HepG2 (cell line): ENCODE data around the gene TM4SF5. TPM values are rescaled to one million over a fixed set of nuclear protein-coding genes. Genes with fewer than 3 reads are reported as not detected.

ENCODE experiments used
- BORCS8-MEF2B ChIP-seq: sonication (generic); formaldehyde crosslinking; IDR thresholded peaks from 2 replicates; pipeline ENCODE4 v1.8.0; 2022; ENCODE audit warnings: mild to moderate bottlenecking, missing genetic modification reagents
- ERF ChIP-seq: IDR thresholded peaks from 2 replicates; pipeline ENCODE4 v1.6.1; 2018; ENCODE audit warnings: missing biosample characterization, missing genetic modification reagents
- KDM1A ChIP-seq: IDR thresholded peaks from 2 replicates; pipeline ENCODE4 v1.6.1; 2016; ENCODE audit warnings: missing compliant biosample characterization
- MEIS2 ChIP-seq: sonication (generic); formaldehyde crosslinking; IDR thresholded peaks from 2 replicates; pipeline ENCODE4 v1.9.0; 2021; ENCODE audit warnings: mild to moderate bottlenecking, missing genetic modification reagents
- MTF2 ChIP-seq: sonication (generic); formaldehyde crosslinking; IDR thresholded peaks from 2 replicates; pipeline ENCODE4 v1.5.0; 2020; ENCODE audit warnings: missing genetic modification reagents, borderline replicate concordance
- POLR2AphosphoS5 ChIP-seq: IDR thresholded peaks from 2 replicates; pipeline ENCODE4 v1.6.1; 2012; ENCODE audit warnings: low read depth, low read length
- RBFOX2 ChIP-seq: fragments of 200-400 bp; formaldehyde crosslinking; IDR thresholded peaks from 2 replicates; pipeline ENCODE4 v1.6.1; 2017; ENCODE audit warnings: low read depth, mild to moderate bottlenecking, low read length
- RELA ChIP-seq: sonication (generic); formaldehyde crosslinking; IDR thresholded peaks from 2 replicates; pipeline ENCODE4 v1.4.0; 2020; ENCODE audit warnings: missing genetic modification reagents
- RFXAP ChIP-seq: sonication (generic); formaldehyde crosslinking; IDR thresholded peaks from 2 replicates; pipeline ENCODE4 v1.4.0; 2020; ENCODE audit warnings: missing genetic modification reagents, borderline replicate concordance
- SALL2 ChIP-seq: sonication (generic); formaldehyde crosslinking; IDR thresholded peaks from 2 replicates; pipeline ENCODE4 v1.8.1; 2023; ENCODE audit warnings: mild to moderate bottlenecking, missing genetic modification reagents, inconsistent platforms
- SMARCC2 ChIP-seq: fragments of 450-650 bp; IDR thresholded peaks from 2 replicates; pipeline ENCODE4 v1.6.1; 2017; ENCODE audit warnings: antibody characterized with exemption, mild to moderate bottlenecking
- SOX5 ChIP-seq: IDR thresholded peaks from 2 replicates; pipeline ENCODE4 v1.6.1; 2016; ENCODE audit warnings: borderline replicate concordance
- STAG1 ChIP-seq: sonication (generic); formaldehyde crosslinking; IDR thresholded peaks from 2 replicates; pipeline ENCODE4 v1.4.0; 2020; ENCODE audit warnings: missing genetic modification reagents
- TBX3 ChIP-seq: fragments of 450-650 bp; IDR thresholded peaks from 2 replicates; pipeline ENCODE4 v1.6.1; 2017; ENCODE audit warnings: antibody characterized with exemption, mild to moderate bottlenecking, inconsistent platforms, borderline replicate concordance
- TCF7L2 ChIP-seq: IDR thresholded peaks from 2 replicates; pipeline ENCODE4 v1.6.1; 2011; ENCODE audit warnings: mild to moderate bottlenecking, low read depth, low read length, moderate library complexity
- ZFP41 ChIP-seq: sonication (generic); formaldehyde crosslinking; IDR thresholded peaks from 2 replicates; pipeline ENCODE4 v1.4.0; 2020; ENCODE audit warnings: mild to moderate bottlenecking, missing genetic modification reagents, borderline replicate concordance
- ZNF121 ChIP-seq: sonication (generic); formaldehyde crosslinking; IDR thresholded peaks from 2 replicates; pipeline ENCODE4 v1.5.0; 2020; ENCODE audit warnings: mild to moderate bottlenecking, missing genetic modification reagents
- ZNF20 ChIP-seq: sonication (generic); formaldehyde crosslinking; IDR thresholded peaks from 2 replicates; pipeline ENCODE4 v1.4.0; 2020; ENCODE audit warnings: mild to moderate bottlenecking, moderate library complexity, missing genetic modification reagents
- ZNF335 ChIP-seq: sonication (generic); formaldehyde crosslinking; IDR thresholded peaks from 2 replicates; pipeline ENCODE4 v1.4.0; 2020; ENCODE audit warnings: missing genetic modification reagents
- ZNF34 ChIP-seq: sonication (generic); formaldehyde crosslinking; IDR thresholded peaks from 2 replicates; pipeline ENCODE4 v1.4.0; 2020; ENCODE audit warnings: mild to moderate bottlenecking, missing genetic modification reagents, borderline replicate concordance
- ZNF660 ChIP-seq: sonication (generic); formaldehyde crosslinking; IDR thresholded peaks from 2 replicates; pipeline ENCODE4 v1.5.1; 2020; ENCODE audit warnings: mild to moderate bottlenecking, low read depth, missing genetic modification reagents, borderline replicate concordance
- polyA plus RNA-seq, 8 experiments: library from polyadenylated mRNA; depleted of rRNA in 3 of 8; stranded (reverse) in 7 of 8; unstranded in 1 of 8; fragments of >200 nt; fragmentation: Illumina TruSeq in 4 of 8; extraction: Trizol in 4 of 8; gene quantifications; 2 replicates each; pipeline versions ENCODE4 v1.2.1 to v1.2.3, GENCODE V29; 2011 to 2016; ENCODE audit warnings: low read depth in 4 of 8, missing spikeins in 1 of 8, mixed read lengths in 1 of 8; ENCODE audit not compliant: insufficient read depth in 1 of 8
- total RNA-seq, 5 experiments: library from RNA; depleted of rRNA; stranded (reverse); fragments of >200 nt; fragmentation: Illumina TruSeq; extraction: Trizol; gene quantifications; 2 replicates each; pipeline ENCODE4 v1.2.3, GENCODE V29; 2016; ENCODE audit warnings: low read depth in 1 of 5
- TF ChIP-seq, protein P1 (sequence below), 2 experiments: sonication (generic) in 1 of 2; formaldehyde crosslinking in 1 of 2; IDR thresholded peaks; 2 replicates each; pipeline versions ENCODE4 v1.5.1 to v1.6.1; 2011 to 2020; ENCODE audit warnings: borderline replicate concordance in 1 of 2, low read depth in 1 of 2, low read length in 1 of 2, mild to moderate bottlenecking in 1 of 2, missing genetic modification reagents in 1 of 2, moderate library complexity in 1 of 2
- TF ChIP-seq, protein P2 (sequence below): sonication (generic); formaldehyde crosslinking; IDR thresholded peaks from 2 replicates; pipeline ENCODE4 v1.4.0; 2020; ENCODE audit warnings: missing genetic modification reagents
- TF ChIP-seq, protein P3 (sequence below): sonication (generic); formaldehyde crosslinking; IDR thresholded peaks from 2 replicates; pipeline ENCODE4 v1.8.1; 2023; ENCODE audit warnings: mild to moderate bottlenecking, moderate library complexity, missing genetic modification reagents

The TM4SF5 gene
- total and polyA plus RNA-seq, 2 of the 13 experiments (the other 11 are each of a cell fraction or from before 2014, with no cell fraction given): 30.1 to 126 TPM

DNA sequence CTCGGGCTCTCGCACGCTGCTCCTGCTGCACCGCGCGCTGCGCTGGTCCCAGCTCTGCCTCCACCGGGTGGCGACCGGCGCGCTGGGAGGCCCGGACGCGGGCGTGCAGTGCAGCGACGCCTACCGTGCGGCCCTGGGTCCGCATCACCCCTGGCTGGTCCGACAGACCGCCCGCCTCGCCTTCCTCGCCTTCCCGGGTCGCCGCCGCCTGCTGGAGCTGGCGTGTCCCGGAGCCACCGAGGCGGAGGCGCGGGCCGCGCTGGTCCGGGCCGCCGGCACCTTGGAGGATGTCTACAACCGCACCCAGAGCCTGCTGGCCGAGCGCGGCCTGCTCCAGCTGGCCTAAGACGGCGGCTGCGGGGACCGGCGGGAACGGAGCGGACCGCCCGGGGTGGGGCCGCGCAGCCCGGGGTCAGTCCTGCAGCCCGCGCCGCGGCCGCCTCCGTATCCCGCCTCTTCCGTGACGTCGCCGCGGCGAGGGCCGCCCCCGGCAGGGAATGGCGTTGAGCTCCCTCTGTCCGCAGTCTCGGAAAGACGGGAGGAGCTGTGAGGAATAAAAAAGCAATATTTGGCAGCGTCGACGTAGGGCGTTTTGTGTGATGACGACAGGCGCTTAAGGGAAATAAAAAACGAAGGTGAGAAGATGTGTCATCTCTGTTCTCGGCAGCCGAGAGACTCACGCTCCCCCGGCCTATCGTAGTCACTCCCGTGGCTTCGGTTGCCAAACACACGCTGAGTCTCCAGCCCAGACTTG is 18.4 kb downstream of the TM4SF5 start (continued):
- TF ChIP-seq KDM1A (CRISPR knock-in tag) (peak; percentile 40; the same call in 1 of the 2 replicates), STAG1 (CRISPR knock-in tag) (peak; percentile 79), RELA (no peak), MTF2 (no peak), TCF7L2 (no peak), TBX3 (no peak), POLR2AphosphoS5 (peak; percentile 13; the same call in 1 of the 2 replicates), SALL2 (CRISPR knock-in tag) (peak; percentile 89), ZNF34 (peak; percentile 44; the same call in 1 of the 2 replicates), BORCS8-MEF2B (CRISPR knock-in tag) (peak; percentile 28), SOX5 (CRISPR knock-in tag) (0 out of 2 replicates have a peak, but pooled peaks have one; percentile 8), ZNF20 (CRISPR knock-in tag) (no peak), ZNF335 (CRISPR knock-in tag) (no peak), RBFOX2 (peak; percentile 97), RFXAP (CRISPR knock-in tag) (peak; percentile 85; the same call in 1 of the 2 replicates), ERF (CRISPR knock-in tag) (peak; percentile 61; the same call in 1 of the 2 replicates), ZNF660 (CRISPR knock-in tag) (no peak), ZNF121 (peak; percentile 28), SMARCC2 (no peak), ZFP41 (CRISPR knock-in tag) (no peak), MEIS2 (CRISPR knock-in tag) (peak; percentile 77; the same call in 1 of the 2 replicates)
- TF ChIP-seq, protein P1, sequence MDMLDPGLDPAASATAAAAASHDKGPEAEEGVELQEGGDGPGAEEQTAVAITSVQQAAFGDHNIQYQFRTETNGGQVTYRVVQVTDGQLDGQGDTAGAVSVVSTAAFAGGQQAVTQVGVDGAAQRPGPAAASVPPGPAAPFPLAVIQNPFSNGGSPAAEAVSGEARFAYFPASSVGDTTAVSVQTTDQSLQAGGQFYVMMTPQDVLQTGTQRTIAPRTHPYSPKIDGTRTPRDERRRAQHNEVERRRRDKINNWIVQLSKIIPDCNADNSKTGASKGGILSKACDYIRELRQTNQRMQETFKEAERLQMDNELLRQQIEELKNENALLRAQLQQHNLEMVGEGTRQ (IDR thresholded peaks at IDR 0.05; ENCODE audit: low read depth, low read length): no peak
- TF ChIP-seq, protein P1 (CRISPR knock-in tag; IDR thresholded peaks at IDR 0.05; ENCODE audit: borderline replicate concordance): no peak
- TF ChIP-seq, protein P2, sequence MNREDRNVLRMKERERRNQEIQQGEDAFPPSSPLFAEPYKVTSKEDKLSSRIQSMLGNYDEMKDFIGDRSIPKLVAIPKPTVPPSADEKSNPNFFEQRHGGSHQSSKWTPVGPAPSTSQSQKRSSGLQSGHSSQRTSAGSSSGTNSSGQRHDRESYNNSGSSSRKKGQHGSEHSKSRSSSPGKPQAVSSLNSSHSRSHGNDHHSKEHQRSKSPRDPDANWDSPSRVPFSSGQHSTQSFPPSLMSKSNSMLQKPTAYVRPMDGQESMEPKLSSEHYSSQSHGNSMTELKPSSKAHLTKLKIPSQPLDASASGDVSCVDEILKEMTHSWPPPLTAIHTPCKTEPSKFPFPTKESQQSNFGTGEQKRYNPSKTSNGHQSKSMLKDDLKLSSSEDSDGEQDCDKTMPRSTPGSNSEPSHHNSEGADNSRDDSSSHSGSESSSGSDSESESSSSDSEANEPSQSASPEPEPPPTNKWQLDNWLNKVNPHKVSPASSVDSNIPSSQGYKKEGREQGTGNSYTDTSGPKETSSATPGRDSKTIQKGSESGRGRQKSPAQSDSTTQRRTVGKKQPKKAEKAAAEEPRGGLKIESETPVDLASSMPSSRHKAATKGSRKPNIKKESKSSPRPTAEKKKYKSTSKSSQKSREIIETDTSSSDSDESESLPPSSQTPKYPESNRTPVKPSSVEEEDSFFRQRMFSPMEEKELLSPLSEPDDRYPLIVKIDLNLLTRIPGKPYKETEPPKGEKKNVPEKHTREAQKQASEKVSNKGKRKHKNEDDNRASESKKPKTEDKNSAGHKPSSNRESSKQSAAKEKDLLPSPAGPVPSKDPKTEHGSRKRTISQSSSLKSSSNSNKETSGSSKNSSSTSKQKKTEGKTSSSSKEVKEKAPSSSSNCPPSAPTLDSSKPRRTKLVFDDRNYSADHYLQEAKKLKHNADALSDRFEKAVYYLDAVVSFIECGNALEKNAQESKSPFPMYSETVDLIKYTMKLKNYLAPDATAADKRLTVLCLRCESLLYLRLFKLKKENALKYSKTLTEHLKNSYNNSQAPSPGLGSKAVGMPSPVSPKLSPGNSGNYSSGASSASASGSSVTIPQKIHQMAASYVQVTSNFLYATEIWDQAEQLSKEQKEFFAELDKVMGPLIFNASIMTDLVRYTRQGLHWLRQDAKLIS (CRISPR knock-in tag): no peak
- TF ChIP-seq, protein P3, sequence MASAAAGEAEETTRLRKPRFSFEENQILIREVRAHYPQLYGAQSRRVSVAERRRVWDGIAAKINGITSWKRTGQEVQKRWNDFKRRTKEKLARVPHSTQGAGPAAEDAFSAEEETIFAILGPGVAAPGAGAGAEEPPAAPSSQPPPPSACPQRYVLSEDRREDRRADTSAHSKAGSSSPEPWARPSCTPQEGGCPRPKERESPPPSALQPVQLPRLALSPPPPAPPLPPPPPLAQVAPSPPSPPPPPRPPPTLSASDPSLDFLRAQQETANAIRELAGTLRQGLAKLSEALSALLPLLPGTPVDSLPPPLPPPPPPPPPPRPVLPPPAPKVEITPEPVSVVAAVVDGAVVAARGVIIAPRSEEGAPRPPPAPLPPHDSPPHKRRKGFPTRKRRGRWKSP (CRISPR knock-in tag): peak; percentile 83
